Measurements from ENCODE around the gene GLRB. TPM values are rescaled to one million over a fixed set of nuclear protein-coding genes. Genes with fewer than 3 reads are reported as not detected.
"Not testable (repeated sequence)": the region's sequence is repeated elsewhere in the genome, so short reads cannot be mapped to it uniquely, and the experiment has no call there.

Gene GLRB
- polyA plus RNA-seq (ENCODE audit: insufficient read depth in 1 of 5, insufficient read length in 5 of 5, low replicate concordance in 1 of 5): 1 to 10 TPM; 4.0 to 8.2 (median 6.0) TPM
- long read RNA-seq, donor 1, partial matches to known transcripts: 0 of 4 reads
- long read RNA-seq, donor 1, other reads (novel, unspliced or antisense): 0 of 4 reads
- long read RNA-seq, donor 2: 0 reads
- long read RNA-seq, donor 3, partial matches to known transcripts: 0 of 2 reads
- long read RNA-seq, donor 3, other reads (novel, unspliced or antisense): 0 of 2 reads
- long read RNA-seq, donor 4: 0 reads
- long read RNA-seq, donor 5, partial matches to known transcripts: 0 of 2 reads
- long read RNA-seq, donor 5, other reads (novel, unspliced or antisense): 0 of 2 reads
- long read RNA-seq, donor 6, partial matches to known transcripts: 0 of 1 reads
- long read RNA-seq, donor 6, other reads (novel, unspliced or antisense): 0 of 1 reads
- long read RNA-seq, donor 7, partial matches to known transcripts: 0 of 2 reads
- long read RNA-seq, donor 7, other reads (novel, unspliced or antisense): 0 of 2 reads
- long read RNA-seq, donor 8, partial matches to known transcripts: 0 of 2 reads
- long read RNA-seq, donor 8, other reads (novel, unspliced or antisense): 0 of 2 reads

DNA sequence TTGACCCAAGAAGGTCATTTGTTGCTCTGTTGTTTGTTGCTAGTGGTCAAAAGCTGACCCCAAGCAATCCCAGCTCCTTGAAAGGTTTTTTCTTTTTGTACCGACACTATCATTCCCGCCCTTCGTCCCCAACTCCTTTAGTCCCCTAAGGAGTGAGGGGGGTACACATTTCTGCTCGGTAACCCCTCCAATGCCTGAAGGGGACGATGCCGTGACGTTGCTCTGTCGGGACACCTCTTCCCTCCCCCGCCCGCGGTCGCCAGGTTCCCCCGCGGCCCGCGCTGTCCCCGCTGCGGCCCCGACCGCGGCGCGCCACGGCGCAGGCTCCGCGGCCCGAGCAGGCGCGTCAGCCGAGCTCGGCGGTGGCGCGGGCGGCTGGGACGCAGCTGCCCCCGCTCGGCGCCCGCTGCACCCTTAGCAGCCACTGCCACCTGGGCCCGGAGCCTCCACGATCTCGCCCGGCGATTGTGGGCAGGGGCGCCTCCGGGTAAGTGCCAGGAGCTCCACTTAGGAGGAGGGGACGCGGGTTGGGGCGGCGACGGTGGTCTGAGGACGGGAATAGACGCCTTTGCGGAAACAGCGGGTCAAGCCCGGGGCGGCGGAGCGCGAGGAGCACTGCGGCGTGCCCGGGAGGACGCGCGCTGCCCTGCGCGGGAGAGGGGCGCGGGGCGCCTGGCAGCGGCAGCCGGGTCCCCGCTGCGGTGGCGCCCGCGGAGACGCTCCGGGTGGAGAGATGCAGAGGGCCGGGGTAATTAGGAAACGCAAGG lies at the start of gene GLRB:
Gene GLRB, plus strand, starts transcription at position 340 of the 767 bp plus-strand sequence. CDS start 1,875 bp downstream, outside the sequence.
- DNase-seq: peak; percentile 34 to 55

DNA sequence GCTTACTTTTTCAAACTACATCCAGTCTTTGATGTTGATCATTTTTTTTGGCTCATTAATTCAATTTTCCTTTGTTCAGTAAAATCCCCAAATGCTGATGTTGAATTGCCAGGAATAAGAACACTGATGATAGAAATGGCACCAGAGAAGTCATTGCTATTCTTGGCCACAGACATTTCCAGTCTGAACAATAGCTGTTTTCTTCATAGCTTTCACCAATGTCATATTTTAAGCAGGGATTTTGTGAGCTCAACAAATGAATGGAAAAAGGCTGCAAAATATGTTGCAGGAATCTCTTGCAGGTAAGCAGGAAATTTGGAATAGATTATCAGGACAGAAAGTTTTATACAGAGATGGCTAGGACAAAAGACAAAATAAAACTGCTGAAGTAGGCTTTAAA lies 40.5 kb upstream of the GLRB start:
- no peak for DNase-seq

DNA sequence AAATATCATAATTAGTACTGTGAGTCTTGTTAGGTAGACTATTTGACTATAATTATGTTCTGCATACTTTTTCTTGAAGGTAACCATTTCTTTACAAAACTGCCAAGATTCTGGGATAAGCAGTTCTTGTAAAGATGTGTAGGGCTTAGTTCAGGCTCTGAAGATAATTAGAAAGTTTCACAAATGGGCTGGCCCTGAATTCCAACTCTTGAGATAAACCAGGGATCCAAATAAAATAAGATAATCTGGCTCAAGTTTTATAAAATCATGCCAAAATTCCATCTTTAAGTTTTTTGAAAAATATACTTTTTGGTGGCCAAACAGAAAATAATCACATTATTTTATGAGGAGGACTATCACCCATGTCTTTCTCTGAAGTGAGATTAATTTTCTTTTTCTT lies 35.5 kb upstream of the GLRB start:
- DNase-seq: no peak

DNA sequence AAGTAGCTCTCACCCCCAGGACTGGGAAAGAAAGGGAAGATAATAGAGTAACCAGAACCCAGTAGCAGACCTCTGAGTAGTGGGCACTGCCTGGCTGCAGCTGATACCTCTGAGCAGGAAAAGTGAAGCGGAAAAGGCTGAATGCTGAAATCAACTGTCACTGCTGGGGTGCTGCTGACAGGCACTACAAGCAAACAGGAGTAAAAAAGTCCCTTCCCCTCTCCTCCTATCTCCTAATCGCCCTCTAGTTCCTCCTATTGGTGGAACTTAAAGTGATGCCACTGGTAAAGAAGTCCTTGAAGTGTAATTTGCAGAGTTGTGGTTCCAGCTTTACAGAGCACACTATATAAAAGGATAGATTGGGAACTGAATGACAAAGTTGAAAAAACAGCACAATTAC lies 32.8 kb upstream of the GLRB start:
- DNase-seq: no peak

DNA sequence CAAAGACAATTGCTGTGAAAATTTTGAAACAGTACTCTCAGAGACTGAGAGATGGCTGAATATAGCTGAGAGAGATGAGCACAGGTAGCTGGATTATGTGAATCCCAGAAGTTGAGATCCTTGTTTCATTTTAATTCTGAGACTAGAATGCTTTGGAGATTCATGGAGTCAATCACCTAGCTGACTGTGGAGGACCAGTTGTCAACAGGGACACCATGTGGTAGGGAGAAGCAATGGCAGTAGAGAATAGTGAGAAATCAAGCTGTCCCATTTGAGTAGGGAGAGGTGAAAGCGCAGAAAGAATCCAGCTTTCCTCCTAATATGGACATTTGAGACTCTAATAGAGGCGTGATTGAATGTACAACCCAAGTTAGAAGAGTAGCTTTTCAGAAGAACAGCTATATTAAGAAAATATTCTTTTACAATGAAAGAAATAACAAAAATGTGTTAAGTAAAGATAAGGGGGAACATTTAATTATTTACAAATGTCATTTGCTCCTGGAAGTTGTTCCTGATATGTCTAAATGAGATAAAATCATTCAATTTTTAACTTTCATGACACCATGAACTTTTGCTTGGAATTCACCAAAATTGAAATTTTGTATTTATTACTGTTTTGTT lies 30.3 kb upstream of the GLRB start:
- DNase-seq: peak in 1 of 2 donors; percentile 28

DNA sequence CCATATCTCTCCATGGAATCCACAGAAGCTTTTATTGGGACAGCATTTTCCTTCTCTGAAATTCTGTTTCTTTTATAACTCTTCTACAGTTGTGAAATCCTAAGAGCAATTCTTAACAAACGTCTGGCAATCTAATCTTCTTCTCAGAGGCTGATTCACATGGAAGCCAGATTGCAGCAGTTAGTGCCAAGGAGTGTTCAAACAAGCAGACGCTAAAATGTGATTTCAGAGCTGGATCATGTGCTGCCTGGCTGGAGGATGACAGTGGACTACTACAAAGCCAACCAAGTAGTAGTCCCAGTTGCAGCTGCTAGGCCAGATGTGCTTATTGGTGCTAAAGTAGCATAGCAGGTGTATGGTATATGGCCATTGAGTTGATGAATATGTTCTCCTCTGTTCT lies 27.7 kb upstream of the GLRB start:
- DNase-seq: peak; percentile 65 to 70

DNA sequence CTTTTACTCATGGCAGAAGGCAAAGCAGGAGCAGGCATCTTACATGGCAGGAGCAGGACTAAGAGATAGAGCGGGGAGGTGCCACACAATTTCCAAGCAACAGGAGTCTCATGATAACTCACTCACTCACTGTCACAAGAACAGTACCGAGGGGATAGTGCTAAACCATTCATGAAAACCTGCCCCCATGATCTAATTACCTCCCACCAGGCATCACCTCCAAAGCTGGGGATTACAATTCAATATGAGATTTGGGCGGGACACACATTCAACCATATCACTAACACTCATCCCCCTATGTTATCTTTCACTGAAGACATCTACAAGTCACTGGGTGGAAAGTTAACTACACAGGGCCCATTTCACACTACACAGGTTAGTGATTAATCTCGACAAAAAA lies 25.4 kb upstream of the GLRB start:
- no peak for DNase-seq

DNA sequence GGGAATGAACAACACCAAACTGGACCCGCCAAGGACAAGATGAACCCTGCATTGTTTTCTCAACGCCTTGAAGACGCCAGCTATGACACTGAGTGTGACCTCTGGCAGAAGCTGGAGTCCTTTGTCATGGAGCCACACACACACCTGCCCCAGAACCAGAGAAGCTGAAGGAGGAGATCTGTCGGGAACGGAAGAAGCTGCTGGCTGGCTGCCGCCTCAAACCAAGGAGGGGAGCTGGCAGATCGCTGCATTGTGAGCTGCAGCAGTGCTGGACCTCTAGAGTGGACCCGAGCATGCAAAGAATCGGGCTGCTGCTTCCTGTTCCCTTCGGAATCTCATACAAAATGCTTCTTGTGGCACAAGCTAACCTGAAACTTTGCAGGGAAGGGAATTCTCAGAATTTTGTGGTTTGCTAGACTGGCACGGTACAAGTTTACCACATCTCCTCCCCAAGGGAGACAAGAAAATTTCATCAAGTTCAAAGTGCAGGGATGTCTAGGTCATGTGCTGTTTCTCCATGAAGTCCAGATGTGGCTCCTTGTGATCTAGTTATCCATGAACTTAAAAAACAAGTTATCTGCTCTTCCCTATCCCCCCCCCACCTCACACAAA lies 23.4 kb upstream of the GLRB start:
- DNase-seq: no peak

DNA sequence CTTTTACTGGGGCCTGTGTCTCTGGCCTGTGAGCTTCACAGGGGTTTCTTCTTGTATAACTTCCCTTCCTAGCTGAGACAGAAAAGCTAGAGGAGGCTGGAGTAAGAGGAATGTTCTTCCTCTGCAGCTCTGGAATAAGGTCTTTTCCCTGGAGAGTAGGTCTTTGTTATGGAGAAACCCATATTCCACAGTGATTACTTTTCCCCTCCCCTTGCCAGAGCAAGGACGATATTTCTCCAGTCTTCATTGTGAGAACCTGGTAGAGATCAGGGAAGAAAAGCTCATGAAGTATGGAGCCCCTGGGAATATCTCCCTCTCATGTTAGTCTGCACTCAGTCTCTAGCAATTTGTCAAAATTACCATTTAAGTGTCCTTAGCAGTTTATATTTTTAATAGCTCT lies 18.7 kb upstream of the GLRB start:
- no peak for DNase-seq

DNA sequence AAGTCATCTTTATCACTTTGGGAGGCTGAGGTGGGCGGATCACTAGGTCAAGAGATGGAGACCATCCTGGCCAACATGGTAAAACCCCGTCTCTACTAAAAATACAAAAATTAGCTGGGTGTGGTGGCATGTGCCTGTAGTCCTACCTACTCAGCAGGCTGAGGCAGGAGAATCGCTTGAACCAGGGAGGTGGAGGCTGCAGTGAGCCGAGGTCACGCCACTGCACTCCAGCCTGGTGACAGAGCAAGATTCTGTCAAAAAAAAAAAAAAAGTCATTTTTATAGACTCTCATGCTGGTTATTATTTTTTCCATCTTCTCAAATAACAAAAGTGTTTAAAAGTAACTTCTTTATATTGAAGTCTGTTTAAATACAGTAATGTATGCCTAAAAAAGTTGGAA lies 17.1 kb upstream of the GLRB start:
- DNase-seq: not testable (repeated sequence)

DNA sequence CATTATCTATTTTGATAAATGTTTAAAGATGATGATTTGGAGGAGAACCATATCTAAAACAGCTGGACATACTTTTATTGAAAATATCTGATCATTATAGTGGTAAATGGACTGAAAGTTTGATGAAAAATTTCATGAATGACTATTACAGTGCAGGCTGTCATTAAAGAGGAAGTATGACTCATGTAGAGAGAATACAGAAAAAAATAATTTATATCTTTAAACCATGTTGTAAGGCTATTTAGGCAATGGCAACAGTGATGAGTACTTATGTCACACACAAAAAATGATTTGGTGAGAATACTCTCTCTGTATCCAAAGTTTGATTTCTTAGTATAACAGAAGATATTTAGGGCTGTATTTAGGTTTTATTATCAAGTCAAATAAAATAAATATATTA lies 3.9 kb upstream of the GLRB start:
- DNase-seq: no peak

DNA sequence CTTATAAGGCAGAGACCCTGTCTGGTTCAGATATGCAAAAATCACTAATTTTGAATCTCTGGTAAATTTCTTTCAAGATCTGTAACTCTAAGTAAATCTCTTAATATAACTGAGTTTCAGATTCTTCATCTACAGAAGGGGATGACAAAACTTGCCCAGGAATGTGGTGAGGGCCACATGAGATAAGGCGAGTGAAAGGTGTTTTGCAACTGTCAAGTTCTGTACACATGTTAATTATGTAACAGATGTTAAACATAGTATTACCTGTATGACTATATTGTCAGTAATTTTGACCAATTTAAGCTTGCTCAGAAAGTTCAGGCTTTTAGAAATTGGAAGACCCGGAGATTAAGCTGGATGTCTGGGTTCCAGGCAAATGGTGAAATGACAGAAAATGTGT lies 549 bp upstream of the GLRB start:
- DNase-seq: no peak

DNA sequence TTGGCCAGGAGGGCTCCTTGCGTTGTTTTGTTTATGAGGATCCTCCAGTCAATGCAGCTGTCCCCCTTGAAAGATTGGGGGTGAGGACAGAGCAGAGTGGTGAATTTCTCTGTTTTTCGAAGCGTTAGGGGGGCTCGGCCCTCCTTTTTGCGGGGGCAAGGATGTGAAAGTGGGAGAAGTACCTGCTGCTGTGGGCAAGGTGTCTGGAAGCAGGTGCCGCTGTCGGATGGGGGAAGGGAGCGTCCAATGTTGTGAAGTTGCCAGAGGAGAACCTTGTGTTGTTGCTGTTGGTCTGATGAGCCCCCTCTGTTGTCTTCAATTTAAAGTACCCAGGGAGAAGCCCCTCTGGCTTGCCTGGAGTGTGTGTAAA lies 613 bp downstream of the GLRB start:
- peak; percentile 1 to 12 for DNase-seq

DNA sequence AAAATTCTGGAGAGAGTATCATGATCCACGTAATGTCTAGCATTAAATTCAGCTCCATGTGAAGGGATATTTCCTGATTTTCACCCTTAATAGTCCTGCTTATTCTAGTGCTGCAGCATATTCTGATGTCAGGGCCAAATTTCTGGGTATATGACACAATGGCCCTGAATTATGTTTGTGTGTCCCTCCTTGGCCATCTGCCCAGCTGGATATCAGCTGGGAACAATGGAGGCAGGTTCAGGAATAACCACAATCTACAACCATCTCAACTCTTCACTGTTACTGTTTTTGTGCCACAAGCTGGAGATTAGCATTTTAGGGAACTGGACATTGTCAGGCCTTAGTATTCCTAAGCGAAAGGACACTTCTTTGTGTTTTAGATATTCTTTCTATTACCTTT lies 3.5 kb downstream of the GLRB start:
- no peak for DNase-seq

DNA sequence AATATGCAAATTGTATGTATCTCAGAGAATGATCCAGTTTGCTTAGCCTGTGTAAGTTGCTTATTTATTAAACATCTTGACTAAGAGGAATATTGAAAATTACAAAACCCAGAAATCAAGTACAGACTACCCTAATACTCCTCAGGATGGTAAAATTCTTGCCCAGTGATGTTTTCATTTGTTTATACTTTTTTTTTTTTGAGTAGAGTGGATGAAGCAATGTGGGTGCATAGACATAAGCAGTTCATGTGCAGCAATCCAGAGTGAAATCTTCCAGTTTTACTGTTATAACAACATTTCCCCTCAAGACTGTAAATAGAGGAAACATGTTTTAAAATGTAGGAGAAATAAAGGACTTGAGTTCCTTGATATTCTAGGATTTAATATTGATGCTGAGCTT lies 4.7 kb downstream of the GLRB start:
- no peak for DNase-seq

DNA sequence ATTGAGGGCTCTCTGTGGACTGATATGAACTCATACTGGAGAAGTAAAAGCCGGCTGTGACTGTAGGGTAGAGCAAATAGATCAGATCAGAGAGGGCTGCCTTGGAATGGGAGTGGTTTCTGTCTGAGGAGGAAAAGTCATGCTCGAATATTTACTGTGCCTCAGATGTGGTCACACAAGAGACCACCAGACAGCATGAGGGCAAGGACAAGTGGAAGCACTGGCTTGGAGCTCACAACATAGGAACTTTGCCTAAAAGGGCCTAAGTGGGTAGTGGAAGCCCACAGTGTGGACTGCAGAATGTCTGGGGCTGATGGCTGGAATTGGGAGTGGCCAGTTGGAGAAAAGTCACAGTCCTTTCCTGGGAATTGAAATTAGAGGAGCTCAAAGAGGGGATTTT lies 19.8 kb downstream of the GLRB start:
- no peak for DNase-seq

DNA sequence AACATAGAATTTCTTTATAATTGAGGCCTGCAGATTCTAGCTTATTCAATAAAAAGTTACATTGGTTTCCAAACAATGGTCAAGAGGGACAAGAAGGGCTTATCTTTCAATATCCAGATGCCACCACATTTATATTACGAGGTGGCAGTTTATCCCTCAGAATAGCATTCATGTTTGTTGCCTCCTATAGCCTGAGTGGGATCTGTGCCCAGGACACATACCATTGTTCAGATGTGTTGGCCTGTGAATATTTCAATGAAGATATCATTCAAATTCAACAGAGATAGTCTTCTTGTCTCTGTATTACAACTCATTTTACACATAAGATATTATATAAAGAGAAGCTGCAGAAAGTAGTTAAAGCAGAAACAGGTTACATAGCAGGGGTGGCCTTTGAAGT lies 20.5 kb downstream of the GLRB start:
- no peak for DNase-seq

DNA sequence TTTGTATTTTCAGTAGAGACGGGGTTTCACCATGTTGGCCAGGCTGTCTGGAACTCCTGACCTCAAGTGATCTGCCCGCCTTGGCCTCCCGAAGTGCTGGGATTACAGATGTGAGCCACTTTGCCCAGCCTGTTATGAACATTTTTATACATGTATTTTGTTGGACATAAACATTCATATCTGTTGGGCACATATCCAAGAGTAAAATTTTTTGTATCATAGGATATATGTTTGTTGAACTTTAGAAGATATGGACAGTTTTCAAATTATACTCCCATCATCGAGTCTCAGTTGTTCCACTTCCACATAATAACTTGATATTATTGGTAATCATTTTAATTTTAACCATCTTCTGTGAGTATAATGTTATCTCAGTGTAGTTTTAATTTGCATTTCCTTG lies 23.6 kb downstream of the GLRB start:
- DNase-seq: no peak

DNA sequence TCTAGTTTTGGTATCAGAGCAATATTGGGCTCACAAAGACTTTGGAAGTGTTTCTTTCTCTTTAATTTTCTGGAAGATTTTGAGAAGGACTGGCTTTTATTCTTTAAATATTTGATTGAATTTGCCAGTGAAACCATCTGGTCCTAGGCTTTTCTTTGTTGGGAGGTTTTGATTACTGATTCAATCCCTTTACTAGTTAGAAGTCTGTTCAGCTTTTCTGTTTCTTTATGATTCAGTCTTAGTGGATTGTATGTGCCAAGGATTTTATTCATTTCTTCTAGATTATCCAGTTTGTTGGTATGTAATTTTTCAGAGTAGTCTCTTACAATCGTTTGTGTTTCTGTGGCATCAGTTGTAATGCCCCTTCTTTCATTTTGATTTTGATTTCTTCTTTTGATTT lies 28.6 kb downstream of the GLRB start:
- no peak for DNase-seq

DNA sequence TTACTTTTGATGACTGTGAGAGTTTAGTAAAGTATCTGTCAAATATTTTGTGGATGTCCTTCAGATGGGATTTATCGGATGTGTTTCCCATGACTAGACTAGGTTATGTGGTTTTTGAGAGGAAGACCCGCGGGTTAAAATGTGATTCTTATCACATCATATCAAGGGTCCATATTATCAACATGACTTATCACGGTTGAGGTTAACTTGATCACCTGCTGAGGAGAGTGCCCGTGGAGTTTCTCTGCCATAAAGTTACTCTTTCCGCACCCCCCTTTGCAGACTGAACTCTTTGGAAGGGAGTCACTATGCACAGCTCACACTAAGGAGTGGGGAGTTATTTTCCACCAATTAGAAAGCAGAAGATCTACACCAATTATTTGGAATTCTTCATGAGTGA lies 38.7 kb downstream of the GLRB start:
- DNase-seq: no peak

DNA sequence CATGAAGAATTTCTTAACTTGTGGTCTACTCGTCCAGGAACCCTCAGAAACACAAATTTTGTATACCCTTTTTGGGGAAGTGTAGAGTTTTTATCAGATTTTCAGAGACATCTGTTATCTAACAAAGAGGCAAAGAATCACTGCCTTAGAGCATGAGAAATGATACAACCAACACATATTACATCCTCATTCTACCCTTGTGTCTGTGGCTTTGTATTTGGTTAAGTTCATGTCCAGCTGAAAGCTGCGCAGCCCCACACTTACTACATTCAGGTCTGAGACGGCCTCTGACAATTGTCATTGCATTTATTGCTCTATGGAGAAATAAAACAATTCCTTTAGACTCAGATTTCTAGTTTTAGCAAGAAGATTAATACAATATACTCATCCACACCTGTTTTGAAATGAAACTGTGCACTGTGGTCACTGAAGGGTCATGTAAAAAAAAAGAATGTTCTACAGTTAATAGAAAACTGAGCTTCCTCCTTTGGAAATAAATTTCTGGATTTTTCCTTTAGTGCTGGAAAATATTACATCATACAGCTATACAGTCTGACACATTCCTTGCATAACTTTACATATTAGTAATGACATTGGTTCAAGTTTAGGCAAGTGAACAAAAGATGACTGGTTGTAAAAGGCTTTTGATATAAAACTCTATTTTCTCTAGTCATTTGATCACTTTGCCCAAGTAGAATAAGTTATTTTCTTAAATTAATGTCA lies 39.8 kb downstream of the GLRB start:
- DNase-seq: no peak
